GM12878 (cell line): ENCODE measurements around the gene SHROOM3.

Experiments
- BCLAF1 ChIP-seq: fragments of 450-650 bp; IDR thresholded peaks from 2 replicates; pipeline ENCODE4 v1.6.1; 2017; ENCODE audit warnings: antibody characterized with exemption, mild to moderate bottlenecking, moderate library complexity
- FOS ChIP-seq: IDR thresholded peaks from 3 replicates; pipeline ENCODE4 v1.6.1; 2011; ENCODE audit warnings: borderline replicate concordance; ENCODE audit not compliant: insufficient read length; ENCODE audit errors: extremely low read depth
- KDM1A ChIP-seq: fragments of 200-600 bp; sonication (generic); IDR thresholded peaks from 2 replicates; pipeline ENCODE4 v1.6.1; 2016; ENCODE audit warnings: borderline replicate concordance
- NR2F1 ChIP-seq: fragments of 450-650 bp; conservative IDR thresholded peaks from 2 replicates; pipeline ENCODE4 v1.6.1; 2017; ENCODE audit warnings: mild to moderate bottlenecking
- TF ChIP-seq, protein P1 (sequence below), 3 experiments: IDR thresholded peaks in 2 of 3; conservative IDR thresholded peaks in 1 of 3; 2 replicates each; pipeline ENCODE4 v1.5.1; 2011; ENCODE audit warnings: low read depth in 3 of 3, low read length in 3 of 3, mild to moderate bottlenecking in 3 of 3, control low read depth in 2 of 3, moderate library complexity in 2 of 3, inconsistent platforms in 1 of 3, mixed read lengths in 1 of 3; ENCODE audit not compliant: control insufficient read depth in 2 of 3, insufficient read depth in 1 of 3; ENCODE audit errors: extremely low read depth in 1 of 3

- no peak for TF ChIP-seq NR2F1
- no peak for TF ChIP-seq BCLAF1
- TF ChIP-seq KDM1A: no peak
- TF ChIP-seq, protein P1, sequence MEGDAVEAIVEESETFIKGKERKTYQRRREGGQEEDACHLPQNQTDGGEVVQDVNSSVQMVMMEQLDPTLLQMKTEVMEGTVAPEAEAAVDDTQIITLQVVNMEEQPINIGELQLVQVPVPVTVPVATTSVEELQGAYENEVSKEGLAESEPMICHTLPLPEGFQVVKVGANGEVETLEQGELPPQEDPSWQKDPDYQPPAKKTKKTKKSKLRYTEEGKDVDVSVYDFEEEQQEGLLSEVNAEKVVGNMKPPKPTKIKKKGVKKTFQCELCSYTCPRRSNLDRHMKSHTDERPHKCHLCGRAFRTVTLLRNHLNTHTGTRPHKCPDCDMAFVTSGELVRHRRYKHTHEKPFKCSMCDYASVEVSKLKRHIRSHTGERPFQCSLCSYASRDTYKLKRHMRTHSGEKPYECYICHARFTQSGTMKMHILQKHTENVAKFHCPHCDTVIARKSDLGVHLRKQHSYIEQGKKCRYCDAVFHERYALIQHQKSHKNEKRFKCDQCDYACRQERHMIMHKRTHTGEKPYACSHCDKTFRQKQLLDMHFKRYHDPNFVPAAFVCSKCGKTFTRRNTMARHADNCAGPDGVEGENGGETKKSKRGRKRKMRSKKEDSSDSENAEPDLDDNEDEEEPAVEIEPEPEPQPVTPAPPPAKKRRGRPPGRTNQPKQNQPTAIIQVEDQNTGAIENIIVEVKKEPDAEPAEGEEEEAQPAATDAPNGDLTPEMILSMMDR (IDR thresholded peaks at IDR 0.05 in 2 of 3, conservative IDR thresholded peaks at IDR 0.05 in 1 of 3; ENCODE audit: control insufficient read depth in 2 of 3, extremely low read depth in 1 of 3, insufficient read depth in 1 of 3, low read depth in 3 of 3, low read length in 3 of 3): no peak
- TF ChIP-seq FOS: no peak
Observed at GRCh38 chr4:76434901-76435527, at the start of gene SHROOM3.
